Measurements from ENCODE around the gene NOL4L.

DNA sequence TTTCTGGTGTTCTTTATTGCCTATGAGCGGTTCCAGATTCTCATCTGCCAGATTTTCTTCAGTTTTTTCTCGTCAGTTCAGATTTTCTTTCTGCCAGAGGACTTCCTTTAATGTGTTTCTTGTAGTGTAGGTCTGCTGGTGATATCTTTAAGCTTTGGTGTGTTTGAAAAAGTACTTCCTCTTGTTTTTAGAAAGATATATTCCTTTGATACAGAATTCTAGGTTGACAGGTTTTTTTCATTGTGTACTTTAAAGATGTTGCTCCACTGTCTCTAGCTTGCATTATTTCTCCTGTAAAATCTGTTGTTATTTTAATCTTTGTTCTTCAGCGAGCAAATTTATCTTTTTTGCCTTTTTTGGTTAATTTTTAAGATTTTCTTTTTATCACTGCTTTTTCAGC lies 190.1 kb downstream of the NOL4L start:
- TF ChIP-seq, protein P1, sequence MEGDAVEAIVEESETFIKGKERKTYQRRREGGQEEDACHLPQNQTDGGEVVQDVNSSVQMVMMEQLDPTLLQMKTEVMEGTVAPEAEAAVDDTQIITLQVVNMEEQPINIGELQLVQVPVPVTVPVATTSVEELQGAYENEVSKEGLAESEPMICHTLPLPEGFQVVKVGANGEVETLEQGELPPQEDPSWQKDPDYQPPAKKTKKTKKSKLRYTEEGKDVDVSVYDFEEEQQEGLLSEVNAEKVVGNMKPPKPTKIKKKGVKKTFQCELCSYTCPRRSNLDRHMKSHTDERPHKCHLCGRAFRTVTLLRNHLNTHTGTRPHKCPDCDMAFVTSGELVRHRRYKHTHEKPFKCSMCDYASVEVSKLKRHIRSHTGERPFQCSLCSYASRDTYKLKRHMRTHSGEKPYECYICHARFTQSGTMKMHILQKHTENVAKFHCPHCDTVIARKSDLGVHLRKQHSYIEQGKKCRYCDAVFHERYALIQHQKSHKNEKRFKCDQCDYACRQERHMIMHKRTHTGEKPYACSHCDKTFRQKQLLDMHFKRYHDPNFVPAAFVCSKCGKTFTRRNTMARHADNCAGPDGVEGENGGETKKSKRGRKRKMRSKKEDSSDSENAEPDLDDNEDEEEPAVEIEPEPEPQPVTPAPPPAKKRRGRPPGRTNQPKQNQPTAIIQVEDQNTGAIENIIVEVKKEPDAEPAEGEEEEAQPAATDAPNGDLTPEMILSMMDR (conservative IDR thresholded peaks at IDR 0.05) = no peak
- no peak for TF ChIP-seq EZH2 (IDR thresholded peaks at IDR 0.05; ENCODE audit: low read depth)
